T follicular helper cell (primary cell): Measurements from ENCODE around the gene ZMYM3.

ENCODE experiments used
- DNase-seq: peaks from one replicate; pipeline ENCODE4 v3.0.0-alpha.2; 2020; ENCODE audit warnings: low read depth

The ZMYM3 gene

GRCh38 chrX:71253253-71254091 lies 468 bp downstream of the ZMYM3 start:
- no peak for DNase-seq

GRCh38 chrX:71252221-71252620 lies 1.7 kb downstream of the ZMYM3 start:
- DNase-seq, result no peak

- no peak for DNase-seq
Measured at GRCh38 chrX:71251466-71251973, 2.4 kb downstream of the ZMYM3 start.

- no peak for DNase-seq
Measured at GRCh38 chrX:71250841-71251240, 3.1 kb downstream of the ZMYM3 start.

- DNase-seq, result no peak
Measured at GRCh38 chrX:71245159-71245558, 8.8 kb downstream of the ZMYM3 start.

- no peak for DNase-seq
Measured at GRCh38 chrX:71244359-71245128, 9.4 kb downstream of the ZMYM3 start.

GRCh38 chrX:71241301-71241700 lies 12.6 kb downstream of the ZMYM3 start:
- no peak for DNase-seq

- no peak for DNase-seq
Measured at GRCh38 chrX:71239781-71240180, 14.2 kb downstream of the ZMYM3 start.

- no peak for DNase-seq
Measured at GRCh38 chrX:71236836-71237235, 17.1 kb downstream of the ZMYM3 start.

GRCh38 chrX:71235482-71235881 lies 18.5 kb downstream of the ZMYM3 start:
- no peak for DNase-seq

- DNase-seq, result no peak
Measured at GRCh38 chrX:71228063-71228642, 25.8 kb downstream of the ZMYM3 start.

- DNase-seq, result no peak
Measured at GRCh38 chrX:71227370-71228062, 26.4 kb downstream of the ZMYM3 start.

- no peak for DNase-seq
Measured at GRCh38 chrX:71225676-71226075, 28.3 kb downstream of the ZMYM3 start.

GRCh38 chrX:71225009-71225408 lies 28.9 kb downstream of the ZMYM3 start:
- DNase-seq, result no peak

- DNase-seq, result no peak
Measured at GRCh38 chrX:71224098-71224708, 29.7 kb downstream of the ZMYM3 start.

GRCh38 chrX:71222929-71223328 lies 31.0 kb downstream of the ZMYM3 start, which contains the start of gene GJB1:
TSS of gene GJB1 (plus strand) at chrX:71223224. CDS start at chrX:71223708, 484 bp downstream.
- no peak for DNase-seq

- DNase-seq, result no peak
Measured at GRCh38 chrX:71221145-71221544, 32.8 kb downstream of the ZMYM3 start.

- DNase-seq, result no peak
Measured at GRCh38 chrX:71217298-71217697, 36.6 kb downstream of the ZMYM3 start.

GRCh38 chrX:71216485-71216884 lies 37.5 kb downstream of the ZMYM3 start:
- DNase-seq, result no peak

GRCh38 chrX:71215338-71215912 lies 38.5 kb downstream of the ZMYM3 start:
- no peak for DNase-seq
